Mesendoderm (in vitro differentiated cells): ENCODE data around the gene AMY2A.
"Not testable (repeated sequence)": the region's sequence is repeated elsewhere in the genome, so short reads cannot be mapped to it uniquely, and the experiment has no call there.

Source experiments
- DNase-seq: peaks from one replicate; pipeline ENCODE4 v3.0.0; 2013
- H2AK5ac ChIP-seq: 2 replicates; pipeline ENCODE4 v1.6.1; 2013; ENCODE audit warnings: low read length, inconsistent platforms
- H2BK120ac ChIP-seq: 2 replicates; pipeline ENCODE4 v1.6.1; 2013; ENCODE audit warnings: low read depth, mild to moderate bottlenecking, low read length, moderate library complexity, mixed read lengths
- H2BK15ac ChIP-seq: replicated peaks from 2 replicates; pipeline ENCODE4 v1.6.1; 2013; ENCODE audit warnings: low read depth, mild to moderate bottlenecking, moderate library complexity
- H2BK5ac ChIP-seq: 2 replicates; pipeline ENCODE4 v1.6.1; 2013; ENCODE audit warnings: low read length, inconsistent platforms
- H3K18ac ChIP-seq: 2 replicates; pipeline ENCODE4 v1.6.1; 2013; ENCODE audit warnings: mild to moderate bottlenecking, low read length, mixed read lengths
- H3K23ac ChIP-seq: one replicate; pipeline ENCODE4 v1.6.1; 2013; ENCODE audit warnings: low read length
- H3K27ac ChIP-seq: 2 replicates; pipeline ENCODE4 v1.5.1; 2013; ENCODE audit warnings: low read depth, mild to moderate bottlenecking, inconsistent platforms, low read length, moderate library complexity
- H3K27me3 ChIP-seq: 2 replicates; pipeline ENCODE4 v1.6.1; 2013; ENCODE audit warnings: low read length, control low read depth, mild to moderate bottlenecking, inconsistent platforms; ENCODE audit not compliant: insufficient read depth, poor library complexity
- H3K36me3 ChIP-seq: 2 replicates; pipeline ENCODE4 v1.6.1; 2013; ENCODE audit warnings: low read length, inconsistent platforms; ENCODE audit not compliant: control insufficient read depth, insufficient read depth
- H3K4ac ChIP-seq: one replicate; pipeline ENCODE4 v1.6.1; 2013; ENCODE audit warnings: low read depth, mild to moderate bottlenecking, low read length, moderate library complexity
- H3K4me1 ChIP-seq: 2 replicates; pipeline ENCODE4 v1.6.1; 2013; ENCODE audit warnings: low read depth, low read length, inconsistent platforms; ENCODE audit not compliant: control insufficient read depth
- H3K4me2 ChIP-seq: 2 replicates; pipeline ENCODE4 v1.6.1; 2013; ENCODE audit warnings: low read length
- H3K4me3 ChIP-seq: 2 replicates; pipeline ENCODE4 v1.5.1; 2013; ENCODE audit warnings: mild to moderate bottlenecking, low read length
- H3K56ac ChIP-seq: one replicate; pipeline ENCODE4 v1.6.1; 2013; ENCODE audit warnings: low read length
- H3K79me1 ChIP-seq: 2 replicates; pipeline ENCODE4 v1.6.1; 2013; ENCODE audit warnings: low read length, inconsistent platforms
- H3K79me2 ChIP-seq: 2 replicates; pipeline ENCODE4 v1.6.1; 2013; ENCODE audit warnings: mild to moderate bottlenecking, low read length; ENCODE audit not compliant: control insufficient read depth, insufficient read depth
- H3K9ac ChIP-seq: 2 replicates; pipeline ENCODE4 v1.6.1; 2013; ENCODE audit warnings: low read length, inconsistent platforms
- H4K5ac ChIP-seq: one replicate; pipeline ENCODE4 v1.6.1; 2013; ENCODE audit warnings: low read length
- H4K8ac ChIP-seq: one replicate; pipeline ENCODE4 v1.6.1; 2013; ENCODE audit warnings: low read depth, mild to moderate bottlenecking, control low read depth, low read length, moderate library complexity
- WGBS: extraction: QIAGEN DNeasy Blood & Tissue Kit; methylation state at CpG from one replicate; pipeline ENCODE4 v1.1.7; 2013; ENCODE audit warnings: low lambda C conversion rate, missing lambda C conversion rate; ENCODE audit not compliant: insufficient coverage; ENCODE audit errors: extremely low coverage; 5-methylcytosine and 5-hydroxymethylcytosine counted together

The AMY2A gene

DNA sequence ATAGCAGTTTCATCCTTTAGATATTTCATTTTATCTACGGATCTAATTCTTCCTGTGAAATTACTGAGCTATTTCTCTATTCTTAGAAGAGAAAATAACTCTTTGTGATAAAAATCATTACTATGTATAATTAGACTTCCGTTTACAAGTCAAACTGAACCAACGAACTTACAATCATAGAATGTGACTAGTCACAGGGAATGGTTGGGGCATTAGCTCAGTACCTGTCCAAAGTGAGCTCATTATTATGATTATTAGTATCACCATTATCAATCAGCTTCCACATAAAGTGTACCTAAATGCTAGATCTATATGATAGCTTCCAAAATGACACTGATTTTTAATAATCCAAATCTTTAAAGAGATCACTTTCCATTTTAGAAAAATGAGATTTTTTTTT is 33.3 kb upstream of the AMY2A start:
- Histone ChIP-seq H3K79me1 (no peaks in the 10 kb centered on the region), H3K79me2 (no peaks in the 10 kb centered on the region), H3K4me2 (no peak overlapping the region), H3K4me1 (no peaks in the 10 kb centered on the region), H3K18ac (no peak overlapping the region), H3K23ac (no peak overlapping the region), H2BK120ac (no peak overlapping the region), H3K9ac (no peak overlapping the region), H3K4ac (no peak overlapping the region), H2AK5ac (no peak overlapping the region), H2BK5ac (no peak overlapping the region), H3K4me3 (no peak overlapping the region), H2BK15ac (no peak overlapping the region), H3K36me3 (no peaks in the 10 kb centered on the region), H3K27ac (no peak overlapping the region), H3K56ac (no peak overlapping the region), H3K27me3 (no peaks in the 10 kb centered on the region), H4K5ac (no peak overlapping the region), H4K8ac (no peak overlapping the region)
- WGBS = no CpG with 5 or more reads among the region's 3 CpGs
- DNase-seq = no peak

DNA sequence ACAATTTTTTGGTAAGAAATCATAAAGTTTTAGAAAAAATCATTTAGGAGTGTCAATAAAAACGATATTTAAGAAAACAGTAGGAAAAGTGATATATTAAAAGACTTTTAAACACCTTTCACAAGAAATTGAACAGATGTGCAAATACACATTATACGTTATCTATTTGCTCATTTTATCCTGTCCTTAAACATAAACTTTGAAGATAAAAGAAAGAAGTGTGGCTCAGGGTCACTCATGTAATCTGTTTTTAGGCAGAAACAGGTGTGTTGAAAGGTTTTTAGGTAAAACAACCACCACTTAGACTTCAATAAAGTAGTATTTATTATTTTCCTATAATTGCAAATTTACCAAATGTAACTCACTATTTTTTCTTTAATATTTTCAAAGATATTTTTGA is 32.7 kb upstream of the AMY2A start:
- no CpG with 5 or more reads among the region's 2 CpGs for WGBS
- Histone ChIP-seq H3K4me1 (no peaks in the 10 kb centered on the region), H3K4me3 (no peak overlapping the region)

DNA sequence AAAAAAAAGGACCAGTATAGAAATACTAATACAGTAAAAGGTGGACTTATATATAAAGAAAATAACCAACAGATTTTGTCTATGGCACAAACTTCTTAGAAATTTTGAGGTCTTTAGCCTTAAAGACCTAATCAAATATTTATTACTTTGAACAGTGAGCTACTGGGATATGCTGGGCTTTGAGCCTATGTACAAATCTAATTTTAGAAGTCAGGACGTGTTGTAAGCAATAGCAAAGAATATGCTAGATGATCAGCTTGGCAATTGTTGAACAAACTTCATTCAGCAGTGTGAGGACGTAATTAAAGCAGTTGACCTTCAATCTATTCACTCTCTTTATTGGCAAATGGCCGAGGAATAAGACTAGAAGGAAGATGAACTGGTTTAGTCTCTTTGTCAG is 14.5 kb upstream of the AMY2A start:
- H3K27me3 ChIP-seq, H3K4me1 ChIP-seq, H3K4me2 ChIP-seq, H3K56ac ChIP-seq, H3K27ac ChIP-seq, H2AK5ac ChIP-seq, H4K8ac ChIP-seq, H2BK15ac ChIP-seq, H3K4me3 ChIP-seq, H4K5ac ChIP-seq, H3K4ac ChIP-seq, H3K79me2 ChIP-seq, H2BK120ac ChIP-seq, DNase-seq, H3K18ac ChIP-seq, H3K9ac ChIP-seq, H2BK5ac ChIP-seq, H3K36me3 ChIP-seq, H3K23ac ChIP-seq, H3K79me1 ChIP-seq: not testable (repeated sequence)
- WGBS = no CpG with 5 or more reads among the region's 3 CpGs

More for the DNA sequence above, 32.7 kb upstream of the AMY2A start:
- Histone ChIP-seq H3K27ac (no peak overlapping the region), H2BK120ac (no peak overlapping the region), H2BK15ac (no peak overlapping the region), H3K79me1 (no peaks in the 10 kb centered on the region), H3K18ac (no peak overlapping the region), H3K56ac (no peak overlapping the region), H3K4ac (no peak overlapping the region), H3K79me2 (no peaks in the 10 kb centered on the region), H4K5ac (no peak overlapping the region), H3K36me3 (no peaks in the 10 kb centered on the region), H4K8ac (no peak overlapping the region), H3K9ac (no peak overlapping the region), H3K4me2 (no peak overlapping the region), H2AK5ac (no peak overlapping the region), H2BK5ac (no peak overlapping the region), H3K27me3 (no peaks in the 10 kb centered on the region), H3K23ac (no peak overlapping the region)
- no peak for DNase-seq

DNA sequence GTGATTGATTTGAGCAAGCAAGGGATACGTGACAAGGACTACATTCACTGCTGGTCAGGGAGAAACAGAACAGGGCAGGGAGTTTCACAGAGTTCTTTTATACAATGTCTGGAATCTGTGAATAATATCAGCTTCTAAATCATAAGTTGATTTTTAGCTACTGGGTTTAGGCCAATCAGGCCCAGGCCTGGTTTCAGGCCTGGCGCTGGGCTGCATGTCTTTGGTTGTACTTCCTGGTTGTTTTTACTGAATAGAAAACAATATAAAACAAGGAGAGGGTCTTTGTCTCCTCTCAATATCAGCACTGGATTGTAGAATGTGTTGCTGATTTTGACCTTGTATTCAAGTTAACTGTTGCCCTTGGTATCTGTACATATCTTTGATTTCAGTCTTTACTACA is 865 bp upstream of the AMY2A start:
- H3K9ac ChIP-seq = no peak overlapping the region
- no CpG with 5 or more reads among the region's 2 CpGs for WGBS

DNA sequence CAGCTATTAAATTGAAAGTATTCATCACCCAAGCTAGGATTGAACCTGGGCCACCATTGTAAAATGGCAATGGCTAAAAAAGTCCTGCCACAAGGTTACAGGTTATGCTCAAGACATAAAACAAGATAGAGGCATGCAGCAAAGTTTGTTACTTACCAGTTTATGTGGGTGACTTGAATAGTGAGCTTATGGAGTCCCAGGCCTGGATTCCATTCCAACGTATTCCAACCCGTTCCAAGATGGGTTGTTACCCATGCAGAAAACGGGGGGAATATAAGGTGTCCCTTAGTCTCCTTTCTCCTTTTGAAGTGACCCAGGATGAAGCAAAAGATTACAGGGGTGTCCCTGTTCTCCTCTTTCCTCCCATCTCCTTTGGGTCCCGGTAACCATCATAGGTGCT is 10.2 kb downstream of the AMY2A start:
- not testable (repeated sequence) for H3K4ac ChIP-seq, DNase-seq, H2BK15ac ChIP-seq, H3K27ac ChIP-seq, H3K56ac ChIP-seq, H4K5ac ChIP-seq, H3K23ac ChIP-seq, H3K4me1 ChIP-seq, H3K36me3 ChIP-seq, H3K27me3 ChIP-seq, H2BK120ac ChIP-seq, H2AK5ac ChIP-seq, H3K4me2 ChIP-seq, H4K8ac ChIP-seq, H3K79me1 ChIP-seq, H2BK5ac ChIP-seq, H3K4me3 ChIP-seq, H3K9ac ChIP-seq, H3K18ac ChIP-seq, H3K79me2 ChIP-seq
- WGBS = no CpG with 5 or more reads among the region's 4 CpGs

More for the DNA sequence above, 865 bp upstream of the AMY2A start:
- no peaks in the 10 kb centered on the region for H3K4me1 ChIP-seq
- H3K27me3 ChIP-seq = no peaks in the 10 kb centered on the region
- no peak overlapping the region for H4K5ac ChIP-seq
- no peak for DNase-seq
- no peak overlapping the region for H3K18ac ChIP-seq
- H3K27ac ChIP-seq = no peak overlapping the region
- H3K4me3 ChIP-seq = no peak overlapping the region
- no peak overlapping the region for H3K4ac ChIP-seq
- H4K8ac ChIP-seq = no peak overlapping the region
- H3K56ac ChIP-seq = no peak overlapping the region
- no peak overlapping the region for H3K23ac ChIP-seq
- H2AK5ac ChIP-seq = no peak overlapping the region
- H3K79me1 ChIP-seq = no peaks in the 10 kb centered on the region
- H3K36me3 ChIP-seq = no peaks in the 10 kb centered on the region
- no peak overlapping the region for H2BK15ac ChIP-seq
- no peaks in the 10 kb centered on the region for H3K79me2 ChIP-seq
- no peak overlapping the region for H3K4me2 ChIP-seq
- H2BK5ac ChIP-seq = no peak overlapping the region
- H2BK120ac ChIP-seq = no peak overlapping the region

DNA sequence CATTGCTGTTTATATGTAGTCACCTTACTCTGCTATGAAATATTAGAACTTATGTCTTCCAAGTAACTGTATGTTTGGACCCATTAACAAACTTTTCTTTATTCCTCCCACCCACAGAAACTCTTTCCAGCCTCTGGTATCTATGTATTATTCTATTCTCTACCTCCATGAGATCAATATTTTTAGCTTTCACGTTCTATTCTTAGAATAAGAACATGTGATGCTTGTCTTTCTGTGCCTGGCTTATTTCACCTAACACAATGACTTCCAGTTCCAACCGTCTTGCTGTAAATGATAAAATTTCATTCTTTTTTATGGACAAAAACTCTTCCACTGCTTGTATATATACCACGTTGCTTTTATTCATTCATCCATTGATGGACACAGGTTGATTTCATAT is 24.0 kb downstream of the AMY2A start:
- H3K9ac ChIP-seq, H3K56ac ChIP-seq, H3K27ac ChIP-seq, H4K8ac ChIP-seq, H3K79me2 ChIP-seq, H3K79me1 ChIP-seq, H3K4me2 ChIP-seq, H2BK120ac ChIP-seq, H3K36me3 ChIP-seq, H3K18ac ChIP-seq, H3K4ac ChIP-seq, H3K4me3 ChIP-seq, H3K23ac ChIP-seq, DNase-seq, H4K5ac ChIP-seq, H3K27me3 ChIP-seq, H3K4me1 ChIP-seq, H2BK5ac ChIP-seq, H2AK5ac ChIP-seq, H2BK15ac ChIP-seq: not testable (repeated sequence)
- WGBS = no CpG with 5 or more reads among the region's 3 CpGs
